Measurements from ENCODE around the gene USP4.

USP4 gene

DNA sequence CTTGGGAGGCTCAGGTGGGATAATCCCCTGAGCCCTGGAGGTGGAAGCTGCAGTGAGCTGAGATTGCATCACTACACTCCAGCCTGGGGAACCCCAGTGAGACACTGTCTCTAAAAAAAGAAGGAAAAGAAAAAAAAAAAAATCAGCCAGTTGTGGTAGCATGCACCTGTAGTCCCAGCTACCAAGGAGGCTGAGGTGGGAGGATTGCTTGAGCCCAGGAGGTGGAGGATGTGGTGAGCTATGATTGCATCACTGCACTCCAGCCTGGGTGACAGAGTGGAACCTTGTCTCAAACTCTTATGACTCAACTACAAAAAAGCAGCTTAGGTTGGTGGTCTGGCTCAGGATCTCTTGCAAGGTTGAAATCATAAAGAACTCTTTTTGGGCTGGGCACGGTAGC is 37.6 kb upstream of the USP4 start:
- TF ChIP-seq, protein P1, sequence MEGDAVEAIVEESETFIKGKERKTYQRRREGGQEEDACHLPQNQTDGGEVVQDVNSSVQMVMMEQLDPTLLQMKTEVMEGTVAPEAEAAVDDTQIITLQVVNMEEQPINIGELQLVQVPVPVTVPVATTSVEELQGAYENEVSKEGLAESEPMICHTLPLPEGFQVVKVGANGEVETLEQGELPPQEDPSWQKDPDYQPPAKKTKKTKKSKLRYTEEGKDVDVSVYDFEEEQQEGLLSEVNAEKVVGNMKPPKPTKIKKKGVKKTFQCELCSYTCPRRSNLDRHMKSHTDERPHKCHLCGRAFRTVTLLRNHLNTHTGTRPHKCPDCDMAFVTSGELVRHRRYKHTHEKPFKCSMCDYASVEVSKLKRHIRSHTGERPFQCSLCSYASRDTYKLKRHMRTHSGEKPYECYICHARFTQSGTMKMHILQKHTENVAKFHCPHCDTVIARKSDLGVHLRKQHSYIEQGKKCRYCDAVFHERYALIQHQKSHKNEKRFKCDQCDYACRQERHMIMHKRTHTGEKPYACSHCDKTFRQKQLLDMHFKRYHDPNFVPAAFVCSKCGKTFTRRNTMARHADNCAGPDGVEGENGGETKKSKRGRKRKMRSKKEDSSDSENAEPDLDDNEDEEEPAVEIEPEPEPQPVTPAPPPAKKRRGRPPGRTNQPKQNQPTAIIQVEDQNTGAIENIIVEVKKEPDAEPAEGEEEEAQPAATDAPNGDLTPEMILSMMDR (conservative IDR thresholded peaks at IDR 0.05; ENCODE audit: low read depth, low read length) = no peak
- Histone ChIP-seq H4K20me1 (ENCODE audit: insufficient read depth) (no peaks in the 10 kb centered on the region), H3K4me2 (no peak overlapping the region), H3K27ac (no peak overlapping the region), H3K4me3 (IDR thresholded peaks at IDR 0.05; ENCODE audit: insufficient read depth, low read depth, low read length) (no peak overlapping the region), H3K27me3 (ENCODE audit: insufficient read depth, low read depth) (no peaks in the 10 kb centered on the region), H3K36me3 (ENCODE audit: insufficient read depth) (no peaks in the 10 kb centered on the region), H3K9ac (no peak overlapping the region), H3K79me2 (ENCODE audit: insufficient read depth, low read depth) (peaks cover 57% of the 10 kb centered on the region), H2AFZ (ENCODE audit: low read depth) (no peak overlapping the region), H3K4me1 (ENCODE audit: low read depth, poor library complexity, severe bottlenecking) (no peaks in the 10 kb centered on the region)

DNA sequence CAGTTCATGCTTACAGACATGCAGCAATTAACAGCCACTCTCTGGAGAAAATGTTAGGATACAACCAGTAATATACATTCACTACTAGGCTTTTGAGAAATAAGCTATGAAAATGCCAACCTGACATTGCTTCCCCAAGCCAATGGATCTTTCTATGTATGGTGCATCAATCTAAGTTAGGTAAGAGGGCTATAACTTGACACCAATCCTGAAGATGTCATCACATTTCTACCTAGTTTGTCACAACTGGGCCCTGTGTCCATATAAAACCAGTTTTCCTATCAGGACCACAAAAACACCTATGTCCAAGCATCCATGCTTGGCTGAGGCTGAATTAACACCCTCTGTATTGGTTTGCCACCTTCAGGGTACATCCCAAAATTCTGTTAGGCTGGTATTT is 32.1 kb upstream of the USP4 start:
- Histone ChIP-seq H2AFZ (ENCODE audit: low read depth) (no peak overlapping the region), H4K20me1 (ENCODE audit: insufficient read depth) (no peaks in the 10 kb centered on the region), H3K4me1 (ENCODE audit: low read depth, poor library complexity, severe bottlenecking) (no peaks in the 10 kb centered on the region), H3K79me2 (ENCODE audit: insufficient read depth, low read depth) (peaks cover 11% of the 10 kb centered on the region), H3K27ac (no peak overlapping the region), H3K4me3 (IDR thresholded peaks at IDR 0.05; ENCODE audit: insufficient read depth, low read depth, low read length) (no peak overlapping the region), H3K36me3 (ENCODE audit: insufficient read depth) (no peaks in the 10 kb centered on the region), H3K9ac (no peak overlapping the region), H3K4me2 (no peak overlapping the region), H3K27me3 (ENCODE audit: insufficient read depth, low read depth) (no peaks in the 10 kb centered on the region)
- TF ChIP-seq, protein P1 (conservative IDR thresholded peaks at IDR 0.05; ENCODE audit: low read depth, low read length) = no peak

DNA sequence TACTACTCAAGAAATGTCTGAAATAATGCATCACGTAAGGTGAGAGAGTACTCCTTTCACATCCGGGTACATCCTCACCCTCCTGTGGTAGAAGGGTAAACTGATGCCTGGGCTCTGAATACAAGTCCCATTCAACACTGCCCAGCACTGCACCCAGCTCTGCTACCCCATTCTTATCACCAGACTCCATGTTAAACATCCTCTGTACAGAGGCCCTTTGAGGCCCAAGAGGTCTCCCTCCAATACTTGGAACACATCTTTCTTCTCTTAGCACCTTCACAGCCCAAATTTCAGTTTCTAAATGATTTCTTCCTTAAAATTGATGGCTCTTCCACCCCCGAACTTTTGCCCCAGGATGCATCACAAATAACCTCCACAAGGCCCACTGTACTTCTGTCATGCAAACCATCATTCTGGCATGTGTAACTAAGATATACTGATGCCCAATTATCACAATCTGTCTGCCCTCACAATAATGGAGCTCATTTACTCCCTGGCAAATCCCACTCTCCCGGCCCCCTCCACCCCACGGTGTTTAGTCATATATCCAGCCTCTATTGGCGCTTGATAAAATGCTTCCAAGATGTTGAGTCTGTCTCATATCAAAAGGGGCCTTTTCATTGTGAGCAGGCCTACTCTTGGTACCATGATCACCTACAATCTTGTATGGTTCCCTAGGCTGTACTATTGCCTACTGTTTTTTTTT is 30.9 kb upstream of the USP4 start:
- Histone ChIP-seq H2AFZ (ENCODE audit: low read depth) (no peak overlapping the region), H3K4me3 (IDR thresholded peaks at IDR 0.05; ENCODE audit: insufficient read depth, low read depth, low read length) (no peak overlapping the region), H3K36me3 (ENCODE audit: insufficient read depth) (no peaks in the 10 kb centered on the region), H3K27me3 (ENCODE audit: insufficient read depth, low read depth) (no peaks in the 10 kb centered on the region), H3K79me2 (ENCODE audit: insufficient read depth, low read depth) (0 out of 2 replicates have a peak, but pooled peaks cover 5% of the 10 kb centered on the region), H3K9ac (no peak overlapping the region), H4K20me1 (ENCODE audit: insufficient read depth) (no peaks in the 10 kb centered on the region), H3K4me1 (ENCODE audit: low read depth, poor library complexity, severe bottlenecking) (no peaks in the 10 kb centered on the region), H3K27ac (no peak overlapping the region), H3K4me2 (no peak overlapping the region)
- TF ChIP-seq, protein P1 (conservative IDR thresholded peaks at IDR 0.05; ENCODE audit: low read depth, low read length) = no peak

DNA sequence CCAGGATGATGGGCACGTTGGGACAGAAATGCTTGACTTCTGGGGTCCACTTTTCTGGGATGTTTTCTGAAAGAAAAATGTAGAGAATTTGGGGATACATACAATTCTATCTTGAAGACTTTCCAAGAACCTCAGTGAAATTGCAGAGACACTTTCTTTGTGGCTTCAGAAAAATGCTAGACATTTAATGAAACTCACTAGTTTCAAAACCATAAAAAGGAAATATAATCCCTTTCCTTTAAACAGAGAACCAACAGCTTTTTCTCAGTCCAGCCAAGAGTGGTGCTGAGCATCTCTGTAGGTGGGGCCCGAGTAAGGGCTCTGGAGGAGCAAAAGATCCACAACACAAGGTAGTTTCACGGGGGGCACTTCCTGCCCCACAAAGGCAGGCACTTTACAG is 22.7 kb upstream of the USP4 start:
- Histone ChIP-seq H3K27ac (no peak overlapping the region; the same call in 1 of the 2 replicates), H3K4me3 (IDR thresholded peaks at IDR 0.05; ENCODE audit: insufficient read depth, low read depth, low read length) (no peak overlapping the region), H3K4me1 (ENCODE audit: low read depth, poor library complexity, severe bottlenecking) (peaks cover 20% of the 10 kb centered on the region), H3K9ac (no peak overlapping the region), H3K4me2 (no peak overlapping the region), H3K79me2 (ENCODE audit: insufficient read depth, low read depth) (no peaks in the 10 kb centered on the region), H3K27me3 (ENCODE audit: insufficient read depth, low read depth) (no peaks in the 10 kb centered on the region), H3K36me3 (ENCODE audit: insufficient read depth) (no peaks in the 10 kb centered on the region), H4K20me1 (ENCODE audit: insufficient read depth) (no peaks in the 10 kb centered on the region), H2AFZ (ENCODE audit: low read depth) (no peak overlapping the region)
- TF ChIP-seq, protein P1 (conservative IDR thresholded peaks at IDR 0.05; ENCODE audit: low read depth, low read length) = no peak

Data from KMS-11 (cell line).